WTC11 (cell line): Measurements from ENCODE around the gene HNRNPUL2. TPM values are rescaled to one million over a fixed set of nuclear protein-coding genes. Genes with fewer than 3 reads are reported as not detected.
A peak's percentile ranks its signal among the peaks of the same experiment; 100 is the strongest.

Experiments
- ARID4B ChIP-seq: sonication (generic); formaldehyde crosslinking; IDR thresholded peaks from 2 replicates; pipeline ENCODE4 v1.8.0; 2023; ENCODE audit warnings: missing genetic modification reagents, mild to moderate bottlenecking, borderline replicate concordance
- ERG ChIP-seq: fragments of 250-450 bp; sonication (Bioruptor Pico); IDR thresholded peaks from 2 replicates; pipeline ENCODE4 v1.8.0; 2021; ENCODE audit warnings: mild to moderate bottlenecking
- FOXJ3 ChIP-seq: sonication (generic); formaldehyde crosslinking; IDR thresholded peaks from 2 replicates; pipeline ENCODE4 v1.9.0; 2021; ENCODE audit warnings: missing genetic modification reagents, mild to moderate bottlenecking, borderline replicate concordance
- FOXK1 ChIP-seq: sonication (generic); formaldehyde crosslinking; IDR thresholded peaks from 2 replicates; pipeline ENCODE4 v1.8.0; 2022; ENCODE audit warnings: mild to moderate bottlenecking, moderate library complexity, missing genetic modification reagents
- HMGA2 ChIP-seq: fragments of 250-450 bp; sonication (Bioruptor Pico); IDR thresholded peaks from 2 replicates; pipeline ENCODE4 v1.4.0; 2021; ENCODE audit warnings: mild to moderate bottlenecking, moderate library complexity
- HMGXB4 ChIP-seq: sonication (generic); formaldehyde crosslinking; IDR thresholded peaks from 2 replicates; pipeline ENCODE4 v1.8.1; 2023; ENCODE audit warnings: mild to moderate bottlenecking, moderate library complexity, missing genetic modification reagents
- IRF1 ChIP-seq: sonication (generic); formaldehyde crosslinking; IDR thresholded peaks from 2 replicates; pipeline ENCODE4 v1.8.0; 2023; ENCODE audit warnings: missing genetic modification reagents
- KAT7 ChIP-seq: sonication (generic); formaldehyde crosslinking; IDR thresholded peaks from 2 replicates; pipeline ENCODE4 v1.8.1; 2023; ENCODE audit warnings: missing genetic modification reagents, mild to moderate bottlenecking, borderline replicate concordance
- NR2C2 ChIP-seq: sonication (generic); formaldehyde crosslinking; IDR thresholded peaks from 2 replicates; pipeline ENCODE4 v1.8.0; 2022; ENCODE audit warnings: mild to moderate bottlenecking, missing genetic modification reagents
- PREB ChIP-seq: sonication (generic); formaldehyde crosslinking; IDR thresholded peaks from 2 replicates; pipeline ENCODE4 v1.8.1; 2022; ENCODE audit warnings: mild to moderate bottlenecking, missing genetic modification reagents, moderate library complexity, borderline replicate concordance
- PRRX2 ChIP-seq: fragments of 250-450 bp; sonication (Bioruptor Pico); IDR thresholded peaks from 2 replicates; pipeline ENCODE4 v1.8.0; 2021; ENCODE audit warnings: mild to moderate bottlenecking
- RELA ChIP-seq: sonication (generic); formaldehyde crosslinking; IDR thresholded peaks from 2 replicates; pipeline ENCODE4 v1.8.1; 2022; ENCODE audit warnings: missing genetic modification reagents, mild to moderate bottlenecking, borderline replicate concordance
- RORB ChIP-seq: fragments of 250-450 bp; sonication (Bioruptor Pico); IDR thresholded peaks from 2 replicates; pipeline ENCODE4 v1.9.0; 2021; ENCODE audit warnings: mild to moderate bottlenecking
- SOX15 ChIP-seq: fragments of 250-450 bp; sonication (Bioruptor Pico); IDR thresholded peaks from 2 replicates; pipeline ENCODE4 v1.9.0; 2021; ENCODE audit warnings: mild to moderate bottlenecking
- TCF7 ChIP-seq: sonication (generic); formaldehyde crosslinking; IDR thresholded peaks from 2 replicates; pipeline ENCODE4 v1.8.0; 2022; ENCODE audit warnings: mild to moderate bottlenecking, low read depth, missing genetic modification reagents, moderate library complexity
- TEAD1 ChIP-seq: sonication (generic); formaldehyde crosslinking; IDR thresholded peaks from 2 replicates; pipeline ENCODE4 v1.8.0; 2022; ENCODE audit warnings: mild to moderate bottlenecking, missing genetic modification reagents
- USF2 ChIP-seq: sonication (generic); formaldehyde crosslinking; IDR thresholded peaks from 2 replicates; pipeline ENCODE4 v1.8.1; 2023; ENCODE audit warnings: mild to moderate bottlenecking, missing genetic modification reagents, moderate library complexity
- ZNF416 ChIP-seq: fragments of 250-450 bp; sonication (Bioruptor Pico); IDR thresholded peaks from 2 replicates; pipeline ENCODE4 v1.9.0; 2021; ENCODE audit warnings: mild to moderate bottlenecking, inconsistent platforms
- total RNA-seq: library from RNA; stranded (reverse); gene quantifications from 3 replicates; pipeline ENCODE4 v1.2.3, GENCODE V29; 2021
- TF ChIP-seq, protein P1 (sequence below): fragments of 250-450 bp; sonication (Bioruptor Pico); IDR thresholded peaks from 2 replicates; pipeline ENCODE4 v1.9.0; 2021; ENCODE audit warnings: moderate library complexity, mild to moderate bottlenecking, inconsistent platforms, borderline replicate concordance
- TF ChIP-seq, protein P2 (sequence below): sonication (generic); formaldehyde crosslinking; conservative IDR thresholded peaks from 2 replicates; pipeline ENCODE4 v1.8.1; 2022; ENCODE audit warnings: mild to moderate bottlenecking, missing genetic modification reagents
- TF ChIP-seq, protein P3 (sequence below): sonication (generic); formaldehyde crosslinking; IDR thresholded peaks from 2 replicates; pipeline ENCODE4 v1.8.1; 2023; ENCODE audit warnings: mild to moderate bottlenecking, missing genetic modification reagents, borderline replicate concordance
- TF ChIP-seq, protein P4 (sequence below): fragments of 250-450 bp; sonication (Bioruptor Pico); IDR thresholded peaks from 2 replicates; pipeline ENCODE4 v1.9.0; 2021; ENCODE audit warnings: mild to moderate bottlenecking

HNRNPUL2 gene
- total RNA-seq, 1 experiment from 2014 or later: 42.1 TPM

GRCh38 chr11:62707277-62707861 lies 19.9 kb downstream of the HNRNPUL2 start, which contains the start of the genes BSCL2 and GNG3 (continued):
- peak; percentile 92; the same call in 1 of the 2 replicates for TF ChIP-seq ARID4B (CRISPR knock-in tag)
- TF ChIP-seq, protein P1, sequence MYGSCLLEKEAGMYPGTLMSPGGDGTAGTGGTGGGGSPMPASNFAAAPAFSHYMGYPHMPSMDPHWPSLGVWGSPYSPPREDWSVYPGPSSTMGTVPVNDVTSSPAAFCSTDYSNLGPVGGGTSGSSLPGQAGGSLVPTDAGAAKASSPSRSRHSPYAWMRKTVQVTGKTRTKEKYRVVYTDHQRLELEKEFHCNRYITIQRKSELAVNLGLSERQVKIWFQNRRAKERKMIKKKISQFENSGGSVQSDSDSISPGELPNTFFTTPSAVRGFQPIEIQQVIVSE: no peak
- TF ChIP-seq SOX15 (CRISPR knock-in tag): no peak
- TF ChIP-seq, protein P2, sequence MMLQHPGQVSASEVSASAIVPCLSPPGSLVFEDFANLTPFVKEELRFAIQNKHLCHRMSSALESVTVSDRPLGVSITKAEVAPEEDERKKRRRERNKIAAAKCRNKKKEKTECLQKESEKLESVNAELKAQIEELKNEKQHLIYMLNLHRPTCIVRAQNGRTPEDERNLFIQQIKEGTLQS (CRISPR knock-in tag): no peak
- TF ChIP-seq HMGA2 (CRISPR knock-in tag): no peak
- no peak for TF ChIP-seq KAT7 (CRISPR knock-in tag)
- TF ChIP-seq RORB (CRISPR knock-in tag): no peak
- TF ChIP-seq, protein P3, sequence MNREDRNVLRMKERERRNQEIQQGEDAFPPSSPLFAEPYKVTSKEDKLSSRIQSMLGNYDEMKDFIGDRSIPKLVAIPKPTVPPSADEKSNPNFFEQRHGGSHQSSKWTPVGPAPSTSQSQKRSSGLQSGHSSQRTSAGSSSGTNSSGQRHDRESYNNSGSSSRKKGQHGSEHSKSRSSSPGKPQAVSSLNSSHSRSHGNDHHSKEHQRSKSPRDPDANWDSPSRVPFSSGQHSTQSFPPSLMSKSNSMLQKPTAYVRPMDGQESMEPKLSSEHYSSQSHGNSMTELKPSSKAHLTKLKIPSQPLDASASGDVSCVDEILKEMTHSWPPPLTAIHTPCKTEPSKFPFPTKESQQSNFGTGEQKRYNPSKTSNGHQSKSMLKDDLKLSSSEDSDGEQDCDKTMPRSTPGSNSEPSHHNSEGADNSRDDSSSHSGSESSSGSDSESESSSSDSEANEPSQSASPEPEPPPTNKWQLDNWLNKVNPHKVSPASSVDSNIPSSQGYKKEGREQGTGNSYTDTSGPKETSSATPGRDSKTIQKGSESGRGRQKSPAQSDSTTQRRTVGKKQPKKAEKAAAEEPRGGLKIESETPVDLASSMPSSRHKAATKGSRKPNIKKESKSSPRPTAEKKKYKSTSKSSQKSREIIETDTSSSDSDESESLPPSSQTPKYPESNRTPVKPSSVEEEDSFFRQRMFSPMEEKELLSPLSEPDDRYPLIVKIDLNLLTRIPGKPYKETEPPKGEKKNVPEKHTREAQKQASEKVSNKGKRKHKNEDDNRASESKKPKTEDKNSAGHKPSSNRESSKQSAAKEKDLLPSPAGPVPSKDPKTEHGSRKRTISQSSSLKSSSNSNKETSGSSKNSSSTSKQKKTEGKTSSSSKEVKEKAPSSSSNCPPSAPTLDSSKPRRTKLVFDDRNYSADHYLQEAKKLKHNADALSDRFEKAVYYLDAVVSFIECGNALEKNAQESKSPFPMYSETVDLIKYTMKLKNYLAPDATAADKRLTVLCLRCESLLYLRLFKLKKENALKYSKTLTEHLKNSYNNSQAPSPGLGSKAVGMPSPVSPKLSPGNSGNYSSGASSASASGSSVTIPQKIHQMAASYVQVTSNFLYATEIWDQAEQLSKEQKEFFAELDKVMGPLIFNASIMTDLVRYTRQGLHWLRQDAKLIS (CRISPR knock-in tag): no peak
- no peak for TF ChIP-seq PRRX2 (CRISPR knock-in tag)
- TF ChIP-seq RELA (CRISPR knock-in tag): no peak
- no peak for TF ChIP-seq ZNF416 (CRISPR knock-in tag)
- TF ChIP-seq FOXJ3 (CRISPR knock-in tag): no peak
- no peak for TF ChIP-seq TCF7 (CRISPR knock-in tag)
- TF ChIP-seq, protein P4, sequence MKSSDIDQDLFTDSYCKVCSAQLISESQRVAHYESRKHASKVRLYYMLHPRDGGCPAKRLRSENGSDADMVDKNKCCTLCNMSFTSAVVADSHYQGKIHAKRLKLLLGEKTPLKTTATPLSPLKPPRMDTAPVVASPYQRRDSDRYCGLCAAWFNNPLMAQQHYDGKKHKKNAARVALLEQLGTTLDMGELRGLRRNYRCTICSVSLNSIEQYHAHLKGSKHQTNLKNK (CRISPR knock-in tag): no peak
- no peak for TF ChIP-seq PREB (CRISPR knock-in tag)
- TF ChIP-seq ERG (CRISPR knock-in tag): no peak
- TF ChIP-seq NR2C2 (CRISPR knock-in tag): no peak
- peak; percentile 86; the same call in 1 of the 2 replicates for TF ChIP-seq TEAD1 (CRISPR knock-in tag)
- peak; percentile 87 for TF ChIP-seq FOXK1 (CRISPR knock-in tag)
- peak; percentile 44; the same call in 1 of the 2 replicates for TF ChIP-seq USF2 (CRISPR knock-in tag)
- TF ChIP-seq HMGXB4 (CRISPR knock-in tag): no peak
- TF ChIP-seq IRF1 (CRISPR knock-in tag): no peak
